HG03565 (cell line): ENCODE measurements around the gene HNRNPU.

ENCODE experiments used
- ATAC-seq: cut with Tn5 transposase; IDR thresholded peaks from one replicate; pipeline ENCODE4 v1.9.1; 2021; ENCODE audit warnings: mild to moderate bottlenecking, moderate library complexity; ENCODE audit not compliant: unreplicated experiment

Gene HNRNPU

GRCh38 chr1:244813327-244813726, 51.0 kb downstream of the HNRNPU start:
- ATAC-seq = no peak

- ATAC-seq = no peak
Observed at GRCh38 chr1:244810221-244810620, 54.1 kb downstream of the HNRNPU start.

- ATAC-seq = no peak
Observed at GRCh38 chr1:244807138-244807537, 57.2 kb downstream of the HNRNPU start.

GRCh38 chr1:244804841-244805240, 59.5 kb downstream of the HNRNPU start:
- ATAC-seq = no peak

- no peak for ATAC-seq
Observed at GRCh38 chr1:244802556-244803239, 61.6 kb downstream of the HNRNPU start.

GRCh38 chr1:244802041-244802440, 62.3 kb downstream of the HNRNPU start:
- ATAC-seq = no peak

- ATAC-seq = peak; percentile 77
Observed at GRCh38 chr1:244801246-244801645, 63.1 kb downstream of the HNRNPU start.

- no peak for ATAC-seq
Observed at GRCh38 chr1:244800821-244801220, 63.5 kb downstream of the HNRNPU start.
